A673 (cell line): ENCODE results near the gene AP5B1.

Experiments used
- CTCF ChIP-seq: fragments of 300-800, 200-600 bp; sonication (generic); conservative IDR thresholded peaks from 2 replicates; pipeline ENCODE4 v1.5.1; 2017; ENCODE audit warnings: low read depth, mild to moderate bottlenecking, antibody characterized with exemption, low read length, moderate library complexity, mixed read lengths
- EZH2 ChIP-seq: fragments of 200-600 bp; sonication (generic); IDR thresholded peaks from 2 replicates; pipeline ENCODE4 v1.6.1; 2017; ENCODE audit warnings: borderline replicate concordance, low read depth, mild to moderate bottlenecking, mixed read lengths, antibody characterized with exemption, low read length; ENCODE audit not compliant: poor library complexity, severe bottlenecking

GRCh38 chr11:65745049-65745448 lies 35.7 kb downstream of the AP5B1 start:
- TF ChIP-seq CTCF, result no peak
- TF ChIP-seq EZH2, result no peak
